Adipose tissue (tissue), 3 donors: ENCODE results near the gene PDCD2L. TPM values are rescaled to one million over a fixed set of nuclear protein-coding genes. Genes with fewer than 3 reads are reported as not detected.
A peak's percentile ranks its signal among the peaks of the same experiment; 100 is the strongest.

Experiments used
- H3K27ac ChIP-seq: one replicate; pipeline ENCODE4 v1.5.1; 2013; ENCODE audit warnings: low read depth, low read length
- WGBS, 3 donors: extraction: QIAGEN DNeasy Blood & Tissue Kit; methylation state at CpG; one replicate each; pipeline ENCODE4 v1.1.7; 2013; 5-methylcytosine and 5-hydroxymethylcytosine counted together
- polyA plus RNA-seq, 3 donors: library from polyadenylated mRNA; stranded (reverse); fragments of 200-250 nt; gene quantifications; one replicate each; pipeline ENCODE4 v1.2.3, GENCODE V29; 2013
- donor health status: healthy with polysubstance abuse.
- donor health status: Bipolar disorder and iron deficiency.
- donor health status: healthy.

The PDCD2L gene
- polyA plus RNA-seq, 3 donors = 5.1 to 10.9 (median 8.0) TPM

DNA sequence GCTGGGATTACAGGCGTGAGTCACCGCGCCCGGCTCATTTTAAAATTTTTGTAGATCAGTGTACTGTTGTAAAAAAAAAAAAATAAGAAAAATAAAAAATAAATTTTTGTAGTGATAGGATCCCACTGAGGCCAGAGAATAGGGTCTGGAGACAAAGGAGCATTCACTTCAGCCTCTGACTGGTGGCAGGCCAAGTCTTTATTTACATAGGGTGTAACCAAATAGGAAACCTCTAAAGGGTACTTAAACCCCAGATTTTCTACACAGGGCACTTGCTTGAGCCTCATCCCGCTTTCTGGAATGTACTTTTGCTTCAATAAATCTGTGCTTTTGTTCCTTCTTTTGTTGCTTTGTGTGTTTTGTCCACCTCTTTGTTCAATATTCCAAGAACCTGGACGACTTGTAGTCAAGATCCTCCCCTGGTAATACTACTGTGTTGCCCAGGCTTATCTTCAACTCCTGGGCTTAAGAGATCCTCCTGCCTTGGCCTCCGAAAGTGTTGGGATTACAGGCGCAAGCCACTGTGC, 2.1 kb upstream of the PDCD2L start:
- 86 to 92% (median 87%) methylated on average over 8 of the region's 8 CpGs for WGBS, 3 donors
- H3K27ac ChIP-seq = no peak overlapping the region

DNA sequence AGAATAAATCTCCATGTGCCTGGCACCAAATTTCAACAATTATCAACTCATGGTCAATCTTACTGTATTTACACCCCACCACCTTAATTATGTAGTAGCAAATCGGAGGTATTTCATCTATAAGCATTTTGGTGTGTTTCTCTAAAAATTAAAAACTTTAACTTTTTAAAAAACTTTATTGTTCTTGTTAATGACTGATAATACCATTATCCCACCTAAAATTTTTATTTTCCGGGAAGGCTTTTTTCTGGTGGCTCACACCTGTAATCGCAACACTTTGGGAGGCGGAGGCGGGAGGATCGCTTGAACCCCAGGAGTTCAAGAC, 453 bp upstream of the PDCD2L start:
- no peak overlapping the region for H3K27ac ChIP-seq
- 24 to 31% (median 28%) methylated on average over 6 of the region's 6 CpGs for WGBS, 3 donors

DNA sequence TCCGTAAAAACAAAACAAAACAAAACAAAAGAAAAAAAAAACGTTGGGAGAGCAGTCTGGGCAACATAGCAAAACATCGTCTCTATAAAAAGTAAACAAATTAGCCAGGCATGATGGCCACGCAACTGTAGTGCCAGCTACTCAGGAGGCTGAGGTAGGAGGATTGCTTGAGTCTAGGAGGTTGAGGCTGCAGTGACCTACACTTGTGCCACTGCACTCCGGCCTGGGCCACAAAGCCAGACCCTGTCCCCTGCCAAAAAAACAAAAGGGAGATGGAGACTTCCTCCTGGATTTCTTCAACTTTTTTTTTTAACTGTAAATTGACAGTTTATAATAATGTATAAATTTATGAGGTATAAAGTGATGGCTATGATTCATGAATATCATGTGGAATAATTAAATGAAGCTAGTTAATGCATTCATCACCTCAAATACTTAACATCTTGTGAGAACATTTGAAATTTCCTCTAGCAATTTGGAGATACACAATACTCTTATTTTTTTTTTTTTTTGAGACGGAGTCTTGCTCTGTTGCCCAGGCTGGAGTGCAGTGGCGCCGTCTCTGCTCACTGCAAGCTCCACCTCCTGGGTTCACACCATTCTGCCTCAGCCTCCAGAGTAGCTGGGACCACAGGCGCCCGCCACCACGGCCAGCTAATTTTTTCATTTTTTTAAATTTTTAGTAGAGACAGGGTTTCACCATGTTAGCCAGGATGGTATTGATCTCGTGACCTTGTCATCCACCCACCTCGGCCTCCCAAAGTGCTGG, 1.9 kb downstream of the PDCD2L start:
- 84 to 91% (median 89%) methylated on average over 13 of the region's 13 CpGs for WGBS, 3 donors
- no peak overlapping the region for H3K27ac ChIP-seq

DNA sequence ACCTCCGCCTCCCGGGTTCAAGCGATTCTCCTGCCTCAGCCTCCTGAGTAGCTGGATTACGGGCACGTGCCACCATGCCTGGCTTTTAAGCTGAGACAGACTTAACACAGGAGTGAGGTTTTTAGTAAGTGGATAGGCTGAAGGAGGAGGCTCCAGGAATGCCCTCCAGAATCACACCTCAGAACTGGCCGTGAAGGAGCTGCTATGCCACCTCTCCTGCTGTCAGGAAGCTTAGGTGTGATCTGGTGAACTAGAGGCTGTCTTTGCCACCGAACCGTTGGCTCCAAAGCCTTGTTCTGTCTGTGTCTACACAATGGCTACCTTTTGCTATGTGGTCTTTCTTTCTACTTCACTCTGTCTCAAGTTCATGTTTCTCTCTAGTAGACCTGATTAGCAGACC, 4.2 kb downstream of the PDCD2L start:
- WGBS, 3 donors = 83 to 87% (median 84%) methylated on average over 8 of the region's 8 CpGs
- H3K27ac ChIP-seq = no peak overlapping the region

DNA sequence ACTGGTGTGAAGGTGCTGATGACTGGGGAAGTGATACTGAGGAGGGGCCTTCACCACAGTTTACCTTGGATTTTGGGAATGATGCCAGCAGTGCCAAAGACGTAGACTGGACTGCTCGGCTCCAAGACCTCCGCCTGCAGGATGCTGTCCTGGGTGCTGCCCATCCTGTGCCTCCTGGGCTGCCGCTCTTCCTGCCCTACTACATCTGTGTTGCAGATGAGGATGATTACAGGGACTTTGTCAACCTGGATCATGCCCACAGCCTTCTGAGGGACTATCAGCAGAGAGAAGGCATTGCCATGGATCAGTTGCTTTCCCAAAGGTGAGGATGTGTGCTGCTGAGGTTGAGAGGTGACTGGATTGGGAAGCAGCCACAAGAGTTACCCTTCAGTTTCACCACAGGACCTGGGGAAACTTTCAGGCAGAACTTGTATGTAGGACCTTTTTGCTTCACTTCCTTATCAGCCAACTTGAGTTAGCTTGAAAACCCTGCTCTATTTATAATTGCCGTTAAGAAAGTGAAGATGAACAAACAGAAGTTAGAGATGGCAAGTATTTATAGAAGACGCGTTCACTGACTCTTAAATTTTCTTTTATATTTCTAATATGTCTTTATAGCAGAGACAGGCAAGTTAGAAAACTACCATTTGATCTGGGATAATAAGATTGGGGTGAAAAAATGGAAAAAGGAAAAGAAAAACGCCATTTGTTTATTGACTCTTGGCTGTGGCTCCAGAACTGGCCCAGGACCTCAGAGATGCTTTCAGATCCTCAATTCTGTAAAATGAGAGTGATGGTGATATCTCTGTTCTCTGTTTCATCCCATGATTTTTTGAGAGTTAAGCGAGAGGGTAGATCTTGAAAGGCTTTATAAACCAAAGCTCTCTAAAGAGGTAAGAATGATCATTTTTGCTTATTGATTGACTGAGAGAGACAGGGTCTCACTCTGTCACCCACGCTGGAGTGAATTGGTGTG, 5.3 kb downstream of the PDCD2L start:
- WGBS, 3 donors = 86 to 87% (median 87%) methylated on average over 10 of the region's 10 CpGs
- no peak overlapping the region for H3K27ac ChIP-seq

DNA sequence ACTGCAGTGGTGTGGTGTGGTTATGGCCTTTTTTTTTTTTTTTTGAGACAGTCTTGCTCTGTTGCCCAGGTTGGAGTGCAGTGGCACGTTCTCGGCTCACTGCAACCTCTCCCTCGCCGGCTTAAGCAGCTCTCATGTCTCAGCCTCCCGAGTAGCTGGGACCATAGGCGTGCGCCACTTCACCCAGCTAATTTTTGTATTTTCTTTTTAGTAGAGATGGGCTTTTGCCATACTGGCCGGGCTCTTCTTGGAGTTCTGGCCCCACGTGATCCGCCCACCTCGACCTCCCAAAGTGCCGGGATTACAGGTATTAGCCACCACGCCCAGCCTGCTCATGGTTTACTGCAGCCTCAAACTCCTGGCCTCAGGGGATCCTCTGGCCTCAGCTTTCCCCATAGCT, 7.0 kb downstream of the PDCD2L start:
- WGBS, 3 donors = 97 to 98% (median 98%) methylated on average over 13 of the region's 13 CpGs
- H3K27ac ChIP-seq = no peak overlapping the region

DNA sequence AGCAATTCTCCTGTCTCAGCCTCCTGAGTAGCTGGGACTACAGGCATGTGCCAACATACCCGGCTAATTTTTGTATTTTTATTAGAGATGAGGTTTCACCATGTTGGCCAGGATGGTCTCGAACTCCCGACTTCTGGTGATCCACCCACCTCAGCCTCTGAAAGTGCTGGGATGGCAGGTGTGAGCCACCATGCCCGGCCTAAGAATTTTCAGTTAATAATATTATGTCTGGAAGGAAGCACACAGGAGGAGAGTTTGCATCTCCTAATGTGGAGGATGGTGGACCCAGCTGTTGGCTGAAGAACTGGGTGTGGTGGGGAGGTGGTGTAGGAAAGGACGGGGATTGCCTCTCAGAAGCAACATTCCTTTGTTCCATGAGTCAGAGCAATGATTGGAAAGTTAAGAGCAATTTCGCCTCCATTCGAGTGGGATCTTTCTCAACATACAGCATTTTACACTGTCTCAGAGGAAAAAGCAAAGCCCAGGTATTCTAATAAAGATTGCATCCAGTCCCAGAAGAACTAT, 11.9 kb downstream of the PDCD2L start:
- H3K27ac ChIP-seq = no peak overlapping the region
- 92 to 95% (median 94%) methylated on average over 7 of the region's 7 CpGs for WGBS, 3 donors

DNA sequence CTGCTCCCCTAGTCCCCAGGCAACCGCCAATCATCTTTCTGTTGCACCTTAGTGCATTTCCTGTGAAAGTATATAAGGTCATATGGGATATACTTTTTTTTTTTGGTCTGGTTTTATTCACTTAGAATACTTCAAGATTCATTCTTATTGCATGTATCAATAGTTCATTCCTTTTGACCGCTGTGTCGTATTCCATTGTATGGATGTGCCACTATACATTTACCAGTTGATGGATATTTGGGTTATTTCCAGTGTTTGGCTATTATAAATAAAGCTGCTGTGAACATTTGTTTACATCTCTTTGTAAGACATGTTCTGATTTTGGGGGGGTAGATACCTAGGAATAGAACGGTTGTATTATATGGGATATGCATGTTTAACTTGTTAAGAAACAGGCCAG, 14.1 kb downstream of the PDCD2L start:
- WGBS, 3 donors = 95 to 97% (median 97%) methylated on average over 4 of the region's 4 CpGs
- no peak overlapping the region for H3K27ac ChIP-seq

DNA sequence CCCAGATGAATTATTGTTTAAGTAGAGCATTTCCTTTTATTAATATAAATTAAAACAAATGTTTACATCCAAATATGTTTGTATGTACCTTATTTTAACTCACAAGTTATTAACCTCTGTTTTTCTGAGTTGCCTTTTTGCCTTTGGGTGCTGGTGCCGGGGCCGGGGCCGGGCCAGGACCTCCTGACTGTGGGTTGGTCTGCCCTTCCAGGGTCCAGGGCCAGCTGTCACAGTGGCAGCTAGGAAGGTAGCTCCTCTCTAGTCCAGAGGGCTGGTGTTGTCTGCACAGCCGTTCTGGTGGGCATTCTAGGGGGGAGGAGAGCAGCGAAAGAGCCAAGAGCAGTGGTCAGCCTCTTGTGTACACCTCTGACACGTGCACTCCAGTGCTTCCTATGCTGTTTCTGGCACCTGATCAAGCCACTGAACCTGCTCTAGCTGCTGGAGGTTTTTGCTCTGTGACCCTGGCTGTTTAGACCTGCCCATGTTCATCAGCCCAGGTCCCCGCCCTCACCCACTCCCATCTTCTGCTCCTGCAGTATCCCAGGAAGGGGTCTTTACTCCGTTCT, 22.0 kb downstream of the PDCD2L start:
- 90 to 92% (median 92%) methylated on average over 8 of the region's 8 CpGs for WGBS, 3 donors

DNA sequence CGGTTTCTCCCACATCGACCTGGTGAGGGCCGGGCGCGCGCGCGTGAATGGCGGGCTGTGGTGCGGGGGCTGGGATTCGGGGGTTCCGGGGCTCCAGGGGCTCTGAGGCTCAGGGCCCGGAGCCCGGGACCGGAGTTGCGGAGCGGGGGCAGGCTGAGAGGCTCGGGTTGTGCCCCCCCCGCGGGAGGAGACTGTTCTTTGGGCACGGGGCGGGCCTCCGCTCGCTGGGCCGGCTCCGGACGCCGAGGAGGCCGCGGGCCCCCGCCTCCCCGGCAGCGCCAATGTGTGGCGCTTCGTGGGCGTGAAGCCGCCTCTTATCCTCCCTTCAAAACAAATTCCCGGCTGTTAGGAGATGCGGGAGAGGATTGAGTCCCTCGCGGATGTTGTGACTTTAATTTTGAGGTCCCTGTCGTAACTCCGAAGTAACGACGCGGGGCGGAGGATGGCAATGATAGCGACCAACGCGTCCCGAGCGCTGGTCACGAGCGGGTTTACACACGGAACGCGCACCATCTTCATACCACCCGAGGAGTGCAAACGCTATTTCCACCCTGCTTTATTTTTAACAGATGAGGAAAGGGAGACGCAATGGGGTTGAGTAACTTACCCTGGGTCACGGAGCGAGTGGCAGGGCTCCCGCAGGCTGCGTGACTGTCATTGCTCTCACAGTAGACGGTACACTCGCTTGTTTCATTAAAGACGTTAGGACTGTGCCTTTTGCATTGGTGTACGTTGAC, 24.5 kb downstream of the PDCD2L start:
- peak overlapping the region; percentile 2 for H3K27ac ChIP-seq
- 0 to 1% (median 0%) methylated on average over 63 to 68 of the region's 68 CpGs for WGBS, 3 donors

More for the DNA sequence above, 22.0 kb downstream of the PDCD2L start:
- H3K27ac ChIP-seq = no peak overlapping the region

DNA sequence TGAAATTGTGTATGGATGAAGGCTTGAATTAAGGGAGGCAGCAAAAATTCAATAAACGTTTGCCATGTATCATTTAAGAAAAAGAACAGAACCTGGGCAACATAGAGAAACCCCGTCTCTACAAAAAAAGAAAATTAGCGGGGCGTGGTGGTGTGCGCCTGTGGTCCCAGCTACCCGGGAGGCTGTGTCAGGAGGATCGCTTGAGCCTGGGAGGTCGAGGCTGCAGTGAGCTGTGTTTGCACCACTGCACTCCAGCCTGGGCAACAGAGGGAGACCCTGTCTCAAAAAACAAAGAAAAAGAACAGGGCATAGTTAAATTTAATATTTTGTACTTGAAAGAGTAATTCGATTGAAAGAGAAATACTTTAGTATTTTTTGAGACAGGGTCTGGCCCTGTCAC, 25.4 kb downstream of the PDCD2L start:
- no peak overlapping the region for H3K27ac ChIP-seq
- WGBS, 3 donors = 63 to 80% (median 73%) methylated on average over 9 of the region's 9 CpGs

DNA sequence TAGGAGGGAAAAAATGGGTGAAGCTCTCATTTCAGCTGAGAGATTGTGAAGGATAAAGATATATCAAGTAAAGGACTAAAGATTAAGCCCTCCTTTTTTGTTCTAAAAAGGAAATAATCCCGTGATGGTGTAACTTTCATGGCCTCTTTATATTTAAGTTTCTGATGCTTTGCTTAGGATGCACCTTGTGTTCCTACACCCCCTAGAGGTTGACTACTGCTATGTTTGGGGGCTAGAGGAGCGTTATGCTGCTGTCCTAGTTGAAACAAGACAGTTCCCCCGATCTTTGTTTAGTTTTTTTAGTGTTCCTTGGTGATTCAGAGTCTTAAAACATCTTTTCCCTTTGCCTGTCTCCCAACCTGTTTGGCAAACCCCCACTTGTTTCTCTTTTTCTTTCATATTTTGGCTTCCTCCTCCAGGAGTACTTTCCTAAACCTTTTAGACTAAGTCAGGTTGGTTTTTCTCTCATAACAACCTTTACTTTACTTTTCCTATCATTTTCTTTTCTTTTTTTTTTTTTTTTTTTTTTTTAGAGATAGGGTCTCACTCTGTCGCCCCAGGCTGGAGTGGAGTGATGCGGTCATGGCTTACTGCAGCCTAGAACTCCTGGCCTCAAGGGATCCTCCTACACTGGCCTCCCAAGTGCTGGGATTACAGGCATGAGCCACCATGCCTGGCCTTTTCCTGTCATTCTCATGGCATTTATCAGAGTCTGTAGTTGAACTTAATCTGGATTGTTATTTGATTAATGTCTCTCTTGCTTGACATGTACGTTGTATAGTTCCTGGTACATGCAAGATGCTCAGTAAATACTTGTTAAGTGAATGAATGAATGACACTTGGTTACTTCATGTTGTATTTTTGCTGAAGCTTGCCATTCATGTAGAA, 26.8 kb downstream of the PDCD2L start:
- WGBS, 3 donors = 38 to 42% (median 39%) methylated on average over 6 of the region's 6 CpGs
- no peak overlapping the region for H3K27ac ChIP-seq

DNA sequence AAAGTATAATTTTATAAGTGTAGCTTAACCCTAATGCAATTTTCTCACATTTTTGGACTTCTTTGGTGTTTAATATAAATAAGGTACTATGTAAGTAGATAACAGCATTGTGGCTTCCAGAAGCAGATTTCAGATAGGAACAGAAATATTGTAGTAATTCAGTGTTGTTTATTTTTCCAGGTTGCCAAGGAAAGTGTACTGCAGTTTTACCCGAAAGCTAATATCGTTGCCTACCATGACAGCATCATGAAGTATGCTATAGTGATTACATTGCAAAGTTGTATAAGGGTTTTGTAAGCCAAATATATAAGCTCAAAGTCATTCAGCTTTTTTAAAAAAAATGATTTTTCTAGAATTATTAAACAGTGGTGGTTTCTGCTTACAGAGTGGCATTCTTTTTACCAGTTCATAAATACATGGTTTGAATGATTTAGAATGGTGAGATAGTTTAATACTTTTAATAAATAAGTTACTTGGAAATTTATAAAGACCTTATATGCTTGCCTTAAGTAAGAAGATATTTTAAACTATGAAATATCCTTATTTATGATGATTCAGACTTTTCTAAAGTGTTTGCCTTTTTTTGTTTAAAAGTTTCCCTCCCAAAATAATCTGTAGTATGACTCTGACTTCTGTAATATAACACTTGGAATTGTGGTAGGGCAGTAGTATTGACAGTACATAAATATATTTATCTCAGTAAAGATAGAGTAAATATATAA, 27.6 kb downstream of the PDCD2L start:
- 23 to 74% (median 58%) methylated on average over 2 of the region's 2 CpGs for WGBS, 3 donors

DNA sequence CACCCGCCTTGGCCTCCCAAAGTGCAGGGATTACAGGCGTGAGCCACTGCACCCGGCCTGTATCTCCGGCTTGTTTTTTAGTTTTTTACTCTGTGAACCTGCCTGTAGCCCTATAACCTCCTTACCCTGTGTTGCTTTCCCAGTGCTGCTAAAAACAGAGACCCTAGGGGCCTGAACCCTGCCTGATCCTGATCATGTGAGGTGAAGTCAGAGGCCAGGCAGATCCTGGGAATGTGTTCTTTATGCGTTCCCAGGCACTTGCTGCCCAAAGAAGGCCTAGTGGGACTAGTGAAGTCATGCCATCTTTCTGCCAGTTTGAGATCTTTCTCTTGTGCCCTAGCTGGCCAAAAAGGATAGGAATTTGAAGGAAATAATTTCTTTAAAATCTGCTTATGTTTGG, 28.6 kb downstream of the PDCD2L start:
- 67 to 75% (median 72%) methylated on average over 5 of the region's 5 CpGs for WGBS, 3 donors
- H3K27ac ChIP-seq = no peak overlapping the region

More for the DNA sequence above, 27.6 kb downstream of the PDCD2L start:
- no peak overlapping the region for H3K27ac ChIP-seq

DNA sequence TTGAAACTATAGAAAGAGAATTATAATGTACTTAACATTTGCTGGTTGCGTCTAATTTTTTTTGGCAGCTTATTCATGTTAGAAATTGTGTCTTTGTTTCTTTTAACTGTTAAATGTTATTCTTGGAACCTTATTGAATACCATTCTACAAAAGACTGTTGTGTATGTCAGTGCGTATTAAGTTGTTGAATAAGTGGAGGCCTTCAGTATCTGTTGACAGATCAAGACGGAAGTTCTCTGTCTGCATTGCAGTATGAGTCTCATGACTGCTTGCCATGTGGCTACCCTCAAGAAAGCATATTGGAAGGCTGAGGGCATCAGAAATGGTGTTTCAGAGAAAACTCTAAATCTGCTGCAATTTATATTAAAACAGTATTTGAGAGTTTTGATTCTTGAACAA, 32.5 kb downstream of the PDCD2L start:
- 85 to 92% (median 89%) methylated on average over 3 of the region's 3 CpGs for WGBS, 3 donors
- no peak overlapping the region for H3K27ac ChIP-seq

DNA sequence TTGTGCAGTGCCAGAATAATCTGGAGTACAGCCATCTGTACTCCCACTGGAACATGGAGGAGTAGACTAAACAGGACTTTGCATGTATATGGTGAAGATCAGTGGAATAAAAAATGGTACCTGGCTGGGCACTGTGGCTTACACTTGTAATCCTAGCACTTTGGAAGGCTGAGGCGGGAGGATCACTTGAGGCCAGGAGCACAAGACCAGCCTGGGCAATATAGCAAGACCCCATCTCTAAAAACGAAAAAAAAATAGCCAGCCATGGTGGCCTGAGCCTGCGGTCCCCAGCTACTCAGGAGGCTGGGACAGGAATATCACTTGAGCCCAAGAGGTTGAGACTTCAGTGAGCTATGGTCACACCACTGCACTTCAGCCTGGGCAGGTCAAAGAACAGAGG, 44.0 kb downstream of the PDCD2L start:
- WGBS, 3 donors = 92 to 99% (median 97%) methylated on average over 3 of the region's 3 CpGs
- H3K27ac ChIP-seq = no peak overlapping the region

DNA sequence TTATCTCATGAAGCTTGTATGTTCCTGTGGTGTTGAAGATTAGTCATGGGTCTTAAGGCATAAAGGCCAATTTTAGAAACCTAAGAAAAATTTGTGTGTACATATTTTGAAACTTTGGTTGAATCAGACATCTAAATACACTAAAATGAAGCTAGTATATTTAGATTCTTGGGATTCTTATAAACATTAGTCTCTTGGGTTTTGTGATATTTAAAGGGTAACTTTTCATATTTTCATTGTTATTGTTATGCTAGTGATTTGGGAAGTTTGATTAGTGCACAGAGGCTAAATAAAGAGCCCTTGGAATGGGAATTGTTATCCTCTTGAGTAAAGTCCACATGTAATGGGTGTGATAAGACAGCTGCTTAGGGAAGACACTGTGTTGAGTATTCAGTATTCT, 48.5 kb downstream of the PDCD2L start:
- H3K27ac ChIP-seq = no peak overlapping the region
